C1 segment of cervical spinal cord (tissue), 14 donors: Measurements from ENCODE around the gene CGB1.
A peak's percentile ranks its signal among the peaks of the same experiment; 100 is the strongest.
"Not testable (repeated sequence)": the region's sequence is repeated elsewhere in the genome, so short reads cannot be mapped to it uniquely, and the experiment has no call there.

ENCODE experiments used
- DNase-seq, 14 donors: peaks; one replicate each; lab custom pipeline; 2025; lab: John Stamatoyannopoulos, UW

The CGB1 gene

DNA sequence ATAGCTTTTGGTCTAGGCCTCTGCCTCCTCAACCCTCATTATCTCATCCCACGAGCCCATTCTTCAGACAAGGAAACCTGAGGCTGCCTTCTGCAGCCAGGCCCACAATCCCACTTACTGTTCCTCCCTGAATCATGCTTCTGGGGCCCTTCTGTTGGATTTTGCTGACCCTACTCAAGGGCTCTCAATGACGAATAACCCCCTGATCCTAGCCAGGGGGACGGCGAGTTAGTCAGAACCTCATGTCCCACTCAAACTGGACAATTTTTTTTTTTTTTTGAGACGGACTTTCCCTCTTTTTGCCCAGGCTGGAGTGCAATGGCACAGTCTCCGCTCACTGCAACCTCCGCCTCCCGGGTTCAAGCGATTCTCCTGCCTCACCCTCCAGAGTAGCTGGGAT, 14.6 kb downstream of the CGB1 start:
- no peak for DNase-seq

DNA sequence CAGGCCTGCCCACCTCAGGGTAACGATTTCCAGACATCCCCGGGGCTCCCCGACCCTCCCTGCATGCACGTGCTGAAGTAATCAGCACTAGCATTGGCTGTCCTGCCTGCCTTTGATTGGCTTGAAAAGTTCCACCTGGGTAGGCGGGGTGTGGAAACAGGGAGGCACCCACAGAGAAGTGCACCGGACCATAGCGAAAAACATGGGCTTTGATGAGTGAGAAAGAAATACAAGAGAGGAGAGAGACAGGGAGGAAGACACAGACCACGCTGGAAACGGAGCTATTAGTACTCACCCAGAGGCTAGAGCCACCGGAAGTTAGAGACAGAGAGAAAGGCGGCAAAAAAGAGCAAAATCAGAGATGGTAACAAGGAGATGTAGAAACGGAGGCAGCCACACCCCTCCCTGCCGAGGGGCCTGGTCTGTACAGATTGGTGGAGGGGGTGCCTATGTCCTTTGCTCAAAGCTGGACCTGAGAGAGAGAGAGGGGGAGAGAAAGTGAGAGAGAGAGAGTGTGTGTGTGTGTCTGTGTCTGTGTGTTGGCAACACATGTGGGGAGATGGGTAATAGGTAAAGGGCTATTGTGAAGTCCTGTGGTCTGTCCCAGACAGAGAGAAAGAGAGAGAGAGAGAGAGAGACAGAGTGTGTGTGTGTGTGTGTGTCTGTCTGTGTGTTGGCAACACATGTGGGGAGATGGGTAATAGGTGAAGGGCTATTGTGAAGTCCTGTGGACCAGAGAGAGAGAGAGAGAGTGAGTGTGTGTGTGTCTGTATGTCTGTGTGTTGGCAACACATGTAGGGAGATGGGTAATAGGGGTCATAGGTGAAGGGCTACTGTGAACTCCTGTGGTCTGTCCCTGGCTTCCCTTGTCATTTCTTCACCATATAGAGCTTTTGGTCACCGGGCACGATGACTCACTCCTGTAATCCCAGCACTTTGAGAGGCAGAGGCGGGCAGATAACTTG, 15.5 kb downstream of the CGB1 start:
- no peak for DNase-seq

GRCh38 chr19:49020342-49020741, 16.4 kb downstream of the CGB1 start:
- no peak for DNase-seq

- DNase-seq: peak in 4 of 14 donors; percentile 7 to 32 (median 16)
Measured at GRCh38 chr19:49019242-49019932, 17.3 kb downstream of the CGB1 start.

- not testable (repeated sequence) for DNase-seq
Measured at GRCh38 chr19:49018388-49019241, 18.1 kb downstream of the CGB1 start.

DNA sequence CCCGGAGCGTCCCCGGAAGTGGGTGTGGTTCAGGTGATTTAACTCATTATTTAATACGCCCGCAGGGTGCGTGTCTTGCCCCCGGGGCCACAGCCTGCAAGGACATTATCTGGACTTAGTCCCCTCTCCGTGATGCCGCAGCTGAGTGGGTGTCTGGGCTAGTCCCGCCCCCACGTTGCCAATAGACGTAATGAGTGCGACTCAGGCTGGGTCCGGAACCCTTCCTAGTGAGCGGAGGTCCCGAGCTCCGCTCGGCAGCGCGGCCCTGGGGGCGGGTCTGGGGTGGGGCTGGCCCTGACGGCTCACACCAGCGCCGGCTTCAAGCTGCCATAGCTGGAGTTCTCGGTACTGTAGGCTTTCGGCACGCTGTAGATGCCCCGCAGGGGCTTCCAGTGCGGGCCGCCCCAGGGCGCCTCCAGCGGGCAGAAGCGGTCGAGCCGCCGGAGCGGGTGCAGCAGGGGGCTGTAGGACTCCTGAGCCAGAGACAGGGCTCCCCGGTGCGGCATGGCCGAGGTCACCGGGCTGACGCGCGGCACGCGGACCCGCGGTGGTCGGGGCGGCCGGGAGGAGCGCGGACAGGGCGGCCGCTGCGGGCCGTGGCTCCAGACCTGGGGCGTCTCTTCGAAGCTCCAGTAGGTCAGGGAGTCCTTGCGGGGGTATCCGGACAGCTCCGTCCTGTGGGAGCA, 18.9 kb downstream of the CGB1 start:
- DNase-seq: peak in 1 of 14 donors; percentile 31

DNA sequence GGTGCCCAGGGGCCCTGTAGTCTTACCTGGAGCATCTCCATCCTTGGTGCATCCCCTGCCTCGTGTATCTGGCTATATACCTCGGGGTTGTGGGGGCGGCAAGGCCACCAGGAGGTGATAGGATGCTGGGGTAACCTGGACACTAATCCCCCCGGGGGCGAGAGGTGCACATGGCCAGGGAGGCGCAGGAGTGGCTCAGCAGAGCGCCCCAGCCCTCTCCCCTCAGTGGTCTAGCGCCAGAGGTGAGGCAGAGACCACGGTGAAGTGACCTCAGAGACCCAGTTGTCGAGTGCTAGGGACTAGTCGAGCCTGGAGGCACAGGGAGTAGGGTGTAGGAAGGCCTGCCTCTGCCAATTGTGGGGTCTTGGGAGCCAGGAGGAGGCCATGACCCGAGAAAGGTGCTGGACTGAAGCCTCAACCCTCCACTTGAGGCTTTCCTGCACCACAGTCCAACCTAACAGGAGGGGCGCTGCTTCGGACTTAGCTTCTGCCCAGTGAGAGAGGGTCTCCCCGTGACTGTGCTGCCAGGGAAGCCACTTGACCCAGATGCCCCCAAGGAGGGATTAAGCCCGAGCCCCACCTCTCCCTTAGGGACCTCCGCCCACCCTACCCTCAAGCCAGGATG, 19.5 kb downstream of the CGB1 start, which contains the start of gene LHB:
LHB (minus strand) TSS at position 51 of the 625 bp plus-strand sequence; CDS start at position 41, 10 bp downstream.
- no peak for DNase-seq

DNA sequence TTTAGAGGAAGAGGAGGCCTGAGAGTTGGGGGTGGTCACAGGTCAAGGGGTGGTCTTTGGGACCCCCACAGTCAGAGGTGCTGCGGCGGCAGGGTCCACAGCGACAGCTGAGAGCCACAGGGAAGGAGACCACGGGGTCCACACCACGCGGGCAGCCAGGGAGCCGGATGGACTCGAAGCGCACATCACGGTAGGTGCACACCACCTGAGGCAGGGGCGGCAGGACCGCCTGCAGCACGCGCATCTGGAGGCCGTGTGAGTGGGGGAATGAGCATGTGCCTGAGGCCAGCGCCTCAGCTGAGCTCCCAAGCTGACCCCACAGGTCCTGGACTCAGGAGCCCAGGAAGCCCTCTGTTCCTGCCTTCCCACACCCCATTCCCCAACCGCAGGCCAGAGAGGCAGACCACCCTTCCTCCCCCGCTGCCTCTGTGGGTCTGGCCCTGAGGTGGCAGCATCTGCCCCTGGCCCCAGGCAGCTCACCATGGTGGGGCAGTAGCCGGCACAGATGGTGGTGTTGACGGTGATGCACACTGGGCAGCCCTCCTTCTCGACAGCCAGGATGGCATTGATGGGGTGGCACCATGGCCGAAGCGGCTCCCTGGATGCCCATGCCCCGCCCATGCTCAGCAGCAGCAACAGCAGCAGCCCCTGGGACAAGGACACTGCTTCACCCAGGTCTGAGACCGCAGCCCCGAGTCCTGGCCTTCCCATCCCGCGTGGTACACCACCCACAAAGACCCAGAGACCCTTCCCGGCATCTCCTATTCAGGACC, 20.4 kb downstream of the CGB1 start:
- no peak for DNase-seq

- DNase-seq: no peak
Measured at GRCh38 chr19:49014870-49015255, 21.8 kb downstream of the CGB1 start.

DNA sequence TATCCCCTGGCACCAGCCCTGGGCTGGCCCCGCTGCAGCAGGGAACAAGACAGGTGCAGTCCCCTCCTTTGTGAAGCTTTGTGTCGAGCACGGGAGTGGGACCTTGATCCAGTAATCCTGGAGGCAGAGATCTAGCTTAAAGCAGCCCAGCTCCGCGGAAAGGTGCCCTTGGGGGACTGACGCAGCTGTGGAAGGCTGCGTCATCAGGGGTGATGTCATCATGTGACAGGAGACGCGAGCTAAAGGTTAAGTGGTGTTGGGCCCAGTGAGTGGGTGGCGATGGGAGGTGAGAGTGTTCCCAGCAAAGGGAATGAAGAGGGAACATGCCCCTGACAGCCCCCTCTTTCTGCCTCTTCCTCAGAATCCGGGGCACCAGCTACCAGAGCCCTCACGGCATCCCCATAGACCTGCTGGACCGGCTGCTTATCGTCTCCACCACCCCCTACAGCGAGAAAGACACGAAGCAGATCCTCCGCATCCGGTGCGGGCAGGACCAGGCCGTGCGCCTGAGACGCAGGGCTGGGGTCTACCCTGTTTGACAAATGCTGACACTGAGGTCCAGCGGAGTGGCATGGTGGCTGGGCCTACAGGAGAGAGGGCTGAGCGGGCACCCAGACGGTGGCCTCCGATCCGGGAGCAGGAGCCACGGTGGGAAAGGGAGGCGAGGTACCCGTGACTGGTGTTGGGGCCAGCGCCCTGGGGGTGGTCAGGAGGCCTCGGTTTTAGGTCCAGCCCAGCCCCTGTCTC, 22.4 kb downstream of the CGB1 start:
- DNase-seq: no peak

- DNase-seq: no peak
Measured at GRCh38 chr19:49011194-49011593, 25.5 kb downstream of the CGB1 start.

DNA sequence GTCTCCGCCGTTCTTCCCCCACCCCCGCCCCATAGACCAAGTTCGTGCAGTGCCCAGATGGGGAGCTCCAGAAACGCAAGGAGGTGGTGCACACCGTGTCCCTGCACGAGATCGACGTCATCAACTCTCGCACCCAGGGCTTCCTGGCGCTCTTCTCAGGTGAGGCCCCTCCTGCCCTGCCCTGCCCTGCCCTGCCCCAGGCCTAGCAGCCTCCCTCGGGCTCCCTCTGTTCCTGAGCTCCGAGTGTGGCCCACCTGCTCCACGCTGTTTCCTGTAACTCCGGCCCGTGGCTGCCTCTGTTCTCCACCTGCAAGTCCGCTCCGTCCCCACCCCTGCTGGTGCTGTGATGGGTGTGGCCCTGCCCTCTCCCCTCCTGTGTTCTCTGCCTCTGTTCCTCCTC, 26.2 kb downstream of the CGB1 start:
- no peak for DNase-seq

- no peak for DNase-seq
Measured at GRCh38 chr19:49009828-49010227, 26.9 kb downstream of the CGB1 start.

DNA sequence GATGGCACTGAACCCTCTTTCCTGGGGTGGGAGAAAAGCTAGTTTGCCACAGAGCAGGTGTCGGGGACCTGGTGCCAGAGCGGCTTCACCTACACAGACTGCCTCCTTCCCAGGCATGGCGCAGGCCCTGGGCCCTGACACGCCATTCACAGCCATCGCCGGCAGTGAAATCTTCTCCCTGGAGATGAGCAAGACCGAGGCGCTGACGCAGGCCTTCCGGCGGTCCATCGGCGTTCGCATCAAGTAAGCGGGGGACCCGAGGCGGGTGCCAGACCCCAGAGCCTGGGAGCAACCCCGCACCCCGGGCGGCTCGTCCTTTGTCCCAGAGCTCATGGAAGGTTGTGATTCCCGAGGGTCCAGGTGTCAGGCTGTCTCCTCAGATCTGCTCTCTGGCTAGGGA, 29.8 kb downstream of the CGB1 start:
- DNase-seq: no peak

DNA sequence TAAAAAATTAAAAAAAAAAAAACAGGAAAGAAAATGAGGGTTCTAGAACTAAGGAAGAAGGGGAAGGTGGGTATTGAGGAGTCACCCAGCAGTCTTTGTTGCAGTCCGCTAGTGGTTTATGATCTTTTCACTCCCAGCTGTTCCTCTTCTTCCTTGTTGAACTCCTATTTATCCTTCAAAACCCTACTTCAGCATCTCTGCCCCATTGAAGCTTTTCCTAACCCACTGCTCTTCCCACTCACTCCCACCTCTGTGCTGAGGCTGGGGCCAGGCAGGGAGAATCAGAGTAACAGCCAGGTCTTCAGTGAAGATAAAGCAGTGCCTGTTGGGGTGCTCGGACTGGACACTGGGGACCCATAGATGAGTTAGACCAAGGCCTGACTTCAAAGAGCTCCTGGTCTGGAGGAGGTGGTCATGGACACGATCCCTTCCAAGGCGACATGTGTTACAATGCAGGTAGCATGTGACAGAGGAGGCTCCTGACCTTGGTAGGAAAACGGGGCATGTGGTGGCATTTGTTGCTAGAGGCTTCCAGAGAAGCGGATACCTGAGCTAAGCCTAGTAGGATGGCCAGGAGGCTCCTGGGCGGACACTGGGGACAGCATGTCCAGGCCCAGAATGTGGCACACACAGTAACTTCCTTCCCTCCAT, 31.6 kb downstream of the CGB1 start:
- DNase-seq: no peak

- no peak for DNase-seq
Measured at GRCh38 chr19:49004133-49004532, 32.6 kb downstream of the CGB1 start.

- no peak for DNase-seq
Measured at GRCh38 chr19:48999481-49000325, 37.0 kb downstream of the CGB1 start.

DNA sequence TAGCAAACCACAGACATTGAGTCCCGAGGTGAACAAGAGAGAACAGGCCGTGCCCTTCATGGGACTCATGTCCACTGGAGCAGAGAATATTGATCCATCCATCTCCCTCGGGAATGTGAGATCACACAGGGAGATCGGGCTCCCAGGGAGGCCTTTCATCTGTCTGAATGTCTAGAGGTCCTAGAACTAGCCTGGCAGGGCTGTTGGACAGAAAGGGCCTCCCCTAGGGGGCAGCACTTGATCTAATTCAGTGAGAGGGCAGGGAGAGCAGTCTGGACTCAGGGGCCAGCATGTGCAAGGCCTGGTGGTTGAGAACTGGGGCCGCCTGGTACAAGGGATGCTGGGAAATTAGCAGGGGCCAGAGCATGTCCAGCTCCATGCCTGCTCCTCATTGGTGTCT, 38.7 kb downstream of the CGB1 start:
- no peak for DNase-seq
